Activated CD8-positive, alpha-beta memory T cell treated with anti-CD3 and anti-CD28 coated beads, Interleukin-2, amount 50 U/mL, for 24 hours (primary cell): ENCODE results near the gene WWTR1.

ENCODE experiments used
- DNase-seq: peaks from one replicate; pipeline ENCODE4 v3.0.0-alpha.2; 2020; ENCODE audit errors: extremely low read depth

Gene WWTR1

DNA sequence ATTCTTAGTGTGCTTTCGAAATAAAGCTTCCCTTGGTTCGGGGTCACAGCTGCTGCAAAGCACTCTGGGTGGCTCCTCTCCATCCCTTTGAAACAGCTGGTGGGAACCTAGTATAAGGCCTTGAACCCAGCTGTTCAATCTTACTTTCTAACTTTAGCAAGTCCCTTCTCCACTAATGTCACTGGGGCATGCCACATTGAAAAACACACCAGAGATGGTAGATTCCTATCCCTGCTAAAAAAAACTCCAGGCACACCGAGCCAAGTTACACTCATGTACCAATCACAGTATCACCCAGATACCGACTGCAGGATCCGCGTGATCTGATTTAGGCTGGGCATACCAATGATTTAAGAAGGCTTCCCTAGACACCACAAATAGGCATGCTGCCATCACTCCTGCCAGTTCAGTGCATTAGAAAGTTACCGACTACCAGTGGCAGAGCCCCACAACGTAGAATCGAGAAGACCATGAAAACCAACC is 65.0 kb downstream of the WWTR1 start:
- no peak for DNase-seq

DNA sequence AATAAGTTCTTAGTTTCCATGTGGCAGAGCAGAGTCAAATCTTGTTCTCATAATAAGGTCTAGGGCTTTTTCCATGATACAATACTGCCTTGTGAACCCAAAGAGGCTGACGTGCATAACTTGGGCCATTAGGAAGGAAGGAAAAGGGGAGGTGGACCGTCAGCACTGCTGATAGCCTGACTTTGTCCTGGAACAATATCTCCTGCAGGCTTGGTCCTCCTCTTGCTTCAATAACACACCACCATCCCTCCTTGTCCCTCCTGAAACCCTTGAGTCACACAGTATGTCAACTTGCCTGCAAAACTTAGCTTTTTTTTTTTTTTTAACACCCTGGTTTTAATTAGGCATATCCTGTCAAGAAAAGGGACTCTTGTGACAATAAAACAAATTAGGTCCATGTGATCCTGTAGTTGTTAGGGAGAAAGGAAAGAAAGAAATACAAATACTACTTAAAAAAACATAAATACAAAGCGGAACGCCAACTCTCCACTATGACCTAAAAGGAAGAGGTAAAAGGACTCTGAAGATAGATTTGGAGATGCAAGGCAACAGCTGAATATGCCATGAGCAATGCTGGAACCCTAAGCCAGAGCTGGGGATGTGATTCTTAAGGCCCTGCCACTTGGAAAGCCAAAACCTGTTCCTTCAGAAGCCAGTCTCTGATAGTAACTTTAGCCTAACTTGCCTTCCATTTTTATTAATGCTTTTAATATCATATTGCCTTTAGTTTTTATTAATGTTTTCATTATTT is 67.0 kb downstream of the WWTR1 start:
- DNase-seq, result no peak

DNA sequence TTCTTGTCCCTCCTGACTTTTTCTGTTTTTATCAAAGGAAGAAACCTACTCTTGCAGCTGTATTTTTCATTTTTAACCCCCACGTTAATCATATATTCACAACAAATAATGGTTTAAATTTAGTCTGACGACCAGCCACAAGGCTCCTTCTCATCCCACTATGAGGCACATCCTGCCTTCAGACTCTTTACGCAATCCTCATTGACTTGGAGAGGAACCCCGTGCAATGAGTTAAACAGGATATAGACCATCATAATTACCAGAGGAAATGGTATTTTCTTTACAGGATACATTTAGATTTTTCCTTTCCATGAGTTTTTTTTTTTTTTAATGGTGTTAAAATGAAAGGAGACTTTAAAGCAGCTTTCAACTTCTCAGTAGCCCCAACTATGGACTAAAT is 68.5 kb downstream of the WWTR1 start:
- DNase-seq, result no peak

DNA sequence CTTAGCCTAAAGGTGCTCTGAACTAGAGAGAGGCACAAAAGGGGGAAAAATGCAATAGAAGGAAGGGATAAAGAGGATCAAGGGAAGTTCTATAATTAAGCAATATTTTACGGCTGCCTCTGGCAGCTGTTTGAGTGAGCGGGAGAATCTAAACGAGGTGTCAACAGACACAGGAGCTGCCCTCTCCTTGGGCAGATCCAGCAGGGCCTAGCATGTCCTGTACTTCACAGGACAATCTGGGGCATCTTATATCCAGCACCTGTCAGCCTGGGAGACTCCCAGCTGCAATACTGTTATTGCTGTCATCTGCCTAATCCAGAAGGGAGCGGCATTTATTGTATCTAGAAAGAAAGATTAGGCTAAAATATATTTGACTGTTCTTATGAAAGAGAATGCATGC is 68.9 kb downstream of the WWTR1 start:
- DNase-seq, result no peak

DNA sequence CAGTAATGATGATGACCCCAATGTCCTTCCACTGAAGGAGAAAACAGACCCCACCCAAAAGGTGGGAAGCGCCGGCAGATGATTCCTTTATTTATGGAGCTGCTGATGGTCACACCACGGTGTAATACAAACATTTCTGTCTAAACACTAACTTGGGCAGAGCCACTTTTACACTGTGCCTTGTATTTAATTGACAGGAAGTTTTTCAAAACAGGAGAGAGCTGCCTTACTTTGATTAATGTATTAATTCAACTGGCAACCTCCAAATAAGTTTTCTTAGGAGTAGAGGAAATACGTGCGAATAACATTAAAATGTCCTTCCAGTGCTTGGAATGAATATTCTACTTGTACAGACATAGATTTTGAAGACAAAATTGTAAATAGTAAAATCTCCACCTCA is 70.4 kb downstream of the WWTR1 start:
- no peak for DNase-seq

DNA sequence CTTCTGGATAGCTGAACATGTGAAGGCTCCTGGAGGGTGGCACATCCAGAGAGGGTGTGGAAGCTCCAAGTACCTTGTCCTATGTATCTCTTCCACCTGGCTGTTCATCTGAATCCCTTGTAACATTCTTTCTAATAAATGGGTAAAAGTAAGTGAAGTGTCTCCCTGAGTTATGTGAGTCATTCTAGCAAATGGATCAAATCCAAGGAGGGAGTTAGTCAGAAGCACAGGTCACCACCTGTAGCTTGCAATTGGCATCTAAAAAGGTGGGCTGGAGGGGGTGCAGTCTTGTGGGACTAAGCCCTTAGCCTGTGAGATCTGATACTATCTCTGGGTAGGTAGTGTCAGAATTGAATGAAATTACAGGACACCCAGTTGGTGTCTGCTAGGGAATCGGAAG is 71.0 kb downstream of the WWTR1 start:
- DNase-seq, result no peak

DNA sequence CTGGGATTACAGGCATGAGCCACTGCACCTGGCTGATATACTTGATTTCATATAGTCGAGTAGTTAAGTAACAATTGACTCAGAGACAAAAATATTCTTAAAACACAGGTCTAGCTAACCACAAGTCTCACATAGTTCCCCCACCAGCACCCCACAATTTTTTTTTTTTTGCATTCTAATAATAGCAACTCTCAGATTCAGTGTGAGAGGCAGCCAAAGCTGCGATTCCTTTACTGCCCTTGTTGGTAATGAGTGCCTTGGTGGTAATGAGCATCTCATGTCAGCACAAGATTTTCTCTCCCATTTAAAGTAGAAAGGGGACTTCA is 72.5 kb downstream of the WWTR1 start:
- no peak for DNase-seq

DNA sequence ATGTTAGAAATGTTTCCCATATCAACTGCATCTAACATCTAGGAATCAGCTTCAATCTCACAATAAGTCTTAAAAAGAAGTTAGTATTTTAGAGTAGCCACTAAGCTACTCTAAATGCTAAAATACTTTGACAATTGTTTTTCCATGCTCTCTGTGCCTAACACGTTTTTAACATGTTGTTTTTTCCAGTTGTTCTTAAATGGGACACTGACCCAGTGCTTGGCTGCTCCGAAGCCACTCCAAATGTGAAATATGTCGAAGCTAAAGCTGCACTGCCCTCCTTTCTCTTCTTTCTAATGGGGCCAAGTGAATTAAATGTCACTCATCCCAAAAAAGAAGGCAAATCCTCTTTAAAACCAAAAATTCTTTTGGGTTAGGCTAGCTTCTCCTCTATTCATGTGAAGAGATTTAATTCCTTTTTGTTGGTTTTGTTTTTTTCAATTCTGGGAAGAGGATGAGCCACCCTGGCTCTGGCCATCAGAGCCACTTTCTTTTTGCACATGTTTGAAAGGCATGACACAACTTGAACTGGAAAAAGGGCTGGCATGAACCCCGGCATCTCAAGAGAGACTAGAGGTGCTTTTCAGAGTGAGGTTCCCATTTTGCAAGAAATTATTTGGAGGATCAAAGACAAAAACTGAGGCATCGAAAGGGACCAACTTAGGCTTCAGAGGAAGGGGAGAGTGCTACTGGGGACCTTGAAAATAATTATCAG is 73.7 kb downstream of the WWTR1 start:
- no peak for DNase-seq

DNA sequence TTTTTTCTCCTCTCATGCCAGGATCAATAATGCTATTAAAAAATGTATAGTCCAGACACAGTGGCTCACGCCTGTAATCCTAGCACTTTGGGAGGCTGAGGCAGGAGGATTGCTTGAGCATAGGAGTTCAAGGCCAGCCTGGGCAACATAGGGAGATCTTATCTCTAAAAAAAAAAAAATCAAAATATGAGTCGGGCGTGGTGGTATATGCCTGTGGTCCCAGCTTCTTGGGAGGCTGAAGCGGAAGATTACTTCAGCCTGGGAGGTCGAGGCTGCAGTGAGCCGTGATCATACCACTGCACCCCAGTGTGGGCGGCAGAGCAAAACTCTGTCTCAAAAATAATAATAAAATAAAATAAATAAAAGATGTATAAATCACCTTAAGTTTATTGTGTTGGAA is 75.4 kb downstream of the WWTR1 start:
- DNase-seq, result no peak

DNA sequence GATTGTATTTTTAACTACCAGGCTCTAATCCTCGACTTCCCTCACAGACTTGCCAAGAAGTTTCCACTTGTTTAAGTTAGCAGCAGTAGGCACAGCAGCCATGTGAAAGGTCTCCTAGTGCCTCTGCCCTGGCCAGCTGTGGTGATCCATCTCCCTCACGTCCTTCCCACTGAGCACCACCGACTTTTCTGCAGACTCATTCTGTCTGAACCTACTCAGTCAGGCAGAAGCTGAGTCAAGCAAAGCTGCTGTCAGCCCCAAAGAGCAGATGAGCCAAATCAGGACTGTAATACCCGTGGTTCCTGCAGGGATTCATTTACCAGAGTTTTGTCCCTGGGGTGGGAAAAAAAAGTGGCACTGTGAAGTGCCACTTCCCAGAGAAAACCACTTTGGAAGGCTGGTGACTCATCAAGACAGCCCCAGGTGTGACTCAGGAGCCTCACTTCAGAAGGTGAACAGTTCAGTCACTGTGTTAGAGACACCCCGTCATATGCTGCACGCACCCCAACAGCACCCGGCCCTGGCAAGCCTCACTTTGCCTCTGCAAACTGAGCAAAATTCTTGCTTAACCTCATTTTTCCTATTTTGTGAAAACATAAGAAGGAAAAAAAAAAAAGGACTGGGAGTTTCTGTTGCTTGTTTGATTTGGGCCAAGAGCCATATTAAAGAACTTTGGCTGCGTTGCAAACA is 76.0 kb downstream of the WWTR1 start:
- no peak for DNase-seq

DNA sequence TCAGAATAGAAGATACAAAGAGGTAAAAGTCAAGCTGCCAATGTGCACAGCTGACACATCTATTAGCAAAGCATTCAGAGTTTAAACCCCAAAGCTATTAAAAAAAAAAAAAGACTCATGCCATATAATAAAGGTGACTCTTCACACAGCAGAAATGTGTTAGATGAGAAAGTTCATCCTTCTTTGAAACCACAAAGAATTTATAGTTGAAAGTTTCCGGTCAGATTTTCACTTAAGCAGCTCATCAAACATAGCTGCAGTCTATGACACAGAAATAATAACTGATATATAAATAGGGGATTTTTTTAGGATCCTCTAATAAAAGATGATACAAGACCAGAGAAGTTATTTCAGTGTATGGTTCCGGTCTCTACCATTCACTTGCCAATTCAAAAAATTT is 76.6 kb downstream of the WWTR1 start:
- no peak for DNase-seq

DNA sequence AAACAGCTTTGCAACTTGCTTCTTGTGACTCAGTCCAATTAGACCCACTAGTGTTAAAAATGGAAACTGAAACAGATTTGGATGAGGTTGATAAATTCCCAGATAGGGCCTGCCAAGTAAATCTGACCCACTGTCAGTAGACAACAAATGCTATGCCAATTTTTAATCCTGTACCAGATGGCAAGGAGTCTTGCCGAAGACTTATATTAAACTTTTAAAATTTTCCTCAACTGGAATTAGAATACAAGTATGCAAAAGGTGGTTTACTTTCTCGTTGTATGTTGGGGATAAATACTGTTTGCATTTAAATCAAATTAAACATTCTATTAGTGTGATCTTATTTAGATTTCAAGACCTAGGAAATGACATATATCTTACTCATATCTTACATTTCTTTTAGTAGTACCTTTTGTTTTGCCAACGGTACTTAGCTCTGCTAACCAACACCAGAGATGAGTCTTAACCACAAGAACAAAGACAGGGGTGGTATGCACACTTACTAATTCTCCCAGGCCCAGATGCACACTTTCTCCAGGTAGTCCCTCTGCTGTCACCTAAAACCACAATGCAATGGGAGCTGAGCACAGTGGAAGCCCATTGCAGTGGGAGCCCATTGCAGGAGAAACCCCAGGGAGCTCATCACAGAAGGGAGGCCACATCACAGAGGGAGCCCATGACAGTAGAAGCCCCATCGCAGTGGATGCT is 77.8 kb downstream of the WWTR1 start:
- DNase-seq, result no peak

DNA sequence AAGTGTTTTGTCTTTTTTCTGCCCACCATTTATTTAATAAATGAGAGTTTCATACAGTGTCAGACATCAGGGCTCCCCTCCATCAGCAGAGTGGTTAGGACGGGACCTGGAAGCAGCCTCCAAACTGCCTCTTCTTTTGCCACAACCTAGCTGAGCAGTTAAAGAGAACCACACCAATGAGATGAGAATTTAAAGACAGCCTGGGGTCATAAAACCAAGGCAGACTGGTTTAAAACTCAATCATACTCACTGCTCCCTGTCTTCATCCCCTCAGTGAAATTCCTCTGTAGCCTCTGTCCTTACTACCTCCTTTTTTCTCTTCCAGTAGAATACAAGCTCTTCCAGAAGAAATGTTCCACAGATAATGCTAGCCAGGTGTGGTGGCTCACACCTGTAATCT is 78.7 kb downstream of the WWTR1 start:
- DNase-seq, result no peak

DNA sequence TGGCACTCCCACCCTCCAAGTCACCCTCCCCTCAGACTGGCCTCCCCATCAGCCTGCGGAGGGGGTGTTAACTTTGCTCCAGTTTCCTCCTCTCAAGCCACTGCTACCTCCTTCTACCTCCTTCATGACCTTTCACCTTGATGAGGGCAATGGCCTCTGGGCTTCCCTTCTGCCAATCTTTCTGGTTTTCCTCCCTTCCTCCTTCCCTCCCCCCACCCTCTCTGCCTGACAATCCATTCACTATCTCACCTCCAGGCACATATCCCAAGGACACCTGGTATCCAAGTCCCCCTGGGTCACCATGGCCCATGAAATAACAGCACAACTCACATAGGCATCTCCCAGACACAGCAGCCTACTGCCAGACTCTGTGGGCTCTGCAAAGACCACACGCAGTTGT is 80.0 kb downstream of the WWTR1 start:
- no peak for DNase-seq

DNA sequence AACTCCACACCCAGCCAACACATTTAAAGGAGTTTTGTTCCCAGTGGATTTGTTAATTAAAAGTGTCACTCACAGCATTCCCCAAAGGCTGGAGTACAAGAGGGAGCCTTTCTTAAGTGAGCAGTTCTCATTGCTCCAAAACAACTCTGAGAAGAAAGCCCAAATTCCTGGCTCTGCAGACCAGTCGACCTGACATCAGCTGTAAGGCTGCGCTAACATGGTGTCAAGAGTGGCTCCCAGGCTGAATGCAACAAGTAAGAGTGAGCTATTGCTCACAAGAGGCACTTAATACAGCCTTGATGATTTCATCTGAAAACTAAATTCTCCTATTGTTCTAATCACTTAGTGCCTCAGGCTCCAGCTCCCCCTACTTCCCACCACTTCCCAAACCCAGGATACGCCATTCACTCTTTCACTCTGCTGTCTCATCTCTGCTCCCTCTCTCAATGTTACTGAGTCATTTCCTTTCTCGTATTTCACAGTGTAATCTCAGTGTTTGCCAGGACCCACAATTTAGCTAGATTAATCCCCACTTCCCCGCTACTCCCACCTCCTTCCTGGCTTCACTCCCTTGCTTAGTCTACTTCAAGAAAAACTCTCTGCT is 81.8 kb downstream of the WWTR1 start:
- no peak for DNase-seq

DNA sequence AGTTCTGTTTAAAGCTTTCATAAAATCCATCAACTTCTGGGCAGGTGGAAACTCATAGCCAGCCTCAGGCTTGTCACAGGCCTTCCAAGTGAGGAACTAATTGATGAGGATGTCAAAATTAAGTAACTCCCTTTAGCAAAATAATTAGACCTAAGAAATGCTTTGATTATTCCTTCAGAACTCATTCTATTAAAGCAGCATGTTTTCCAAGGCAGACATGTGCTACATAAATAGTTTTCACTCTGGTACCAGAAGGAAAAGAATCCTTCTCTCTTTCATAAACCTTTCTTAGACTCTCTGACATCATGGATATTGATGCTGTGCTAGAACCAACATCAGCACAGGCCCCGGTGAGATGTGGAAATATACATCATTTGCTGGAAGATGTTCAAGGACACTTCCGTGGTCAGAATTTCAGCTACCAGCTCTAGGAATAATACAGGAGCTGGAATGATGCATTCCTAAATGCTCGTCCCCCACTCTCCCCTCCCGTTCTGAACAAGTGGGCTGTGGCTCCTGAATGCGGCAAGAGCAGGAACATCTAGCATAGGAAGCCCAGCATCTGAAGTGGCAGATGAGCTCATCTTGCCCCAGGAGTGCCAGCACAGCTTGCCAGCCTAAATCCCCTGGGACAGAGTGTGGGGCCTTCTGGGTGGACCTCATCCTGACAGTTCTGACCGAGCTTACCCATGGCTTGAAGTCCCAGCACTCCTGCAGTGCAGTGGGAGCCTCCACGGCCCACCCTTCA is 82.4 kb downstream of the WWTR1 start:
- DNase-seq, result no peak

DNA sequence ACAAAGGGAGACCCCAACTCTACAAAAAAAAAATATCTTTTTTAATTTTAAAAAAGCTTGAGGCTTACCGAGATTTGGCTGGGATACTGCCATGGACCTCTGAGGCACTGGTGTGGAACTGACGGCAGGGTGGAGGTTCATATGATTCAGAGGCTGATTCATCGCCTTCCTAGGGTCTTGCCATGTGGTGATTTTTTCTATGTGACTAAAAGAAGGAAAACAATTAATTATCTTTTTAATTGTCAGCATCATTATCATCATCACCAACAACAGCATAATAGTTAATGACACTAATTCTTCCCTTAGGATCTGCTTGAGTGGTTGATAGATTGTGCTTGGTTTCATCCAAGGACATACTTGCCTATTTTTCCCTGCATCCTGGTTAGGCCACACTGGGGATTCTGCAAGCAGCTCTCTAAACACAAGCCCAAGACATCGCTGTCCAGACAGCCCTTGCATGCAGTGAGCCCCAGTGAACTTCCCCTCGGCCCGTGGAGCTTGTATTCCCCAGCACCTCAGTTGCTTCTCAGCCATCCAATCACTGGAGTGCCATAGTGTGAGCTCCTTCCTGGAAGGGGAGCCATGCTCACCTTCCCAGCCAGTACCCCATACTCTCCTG is 84.9 kb downstream of the WWTR1 start:
- DNase-seq, result no peak

DNA sequence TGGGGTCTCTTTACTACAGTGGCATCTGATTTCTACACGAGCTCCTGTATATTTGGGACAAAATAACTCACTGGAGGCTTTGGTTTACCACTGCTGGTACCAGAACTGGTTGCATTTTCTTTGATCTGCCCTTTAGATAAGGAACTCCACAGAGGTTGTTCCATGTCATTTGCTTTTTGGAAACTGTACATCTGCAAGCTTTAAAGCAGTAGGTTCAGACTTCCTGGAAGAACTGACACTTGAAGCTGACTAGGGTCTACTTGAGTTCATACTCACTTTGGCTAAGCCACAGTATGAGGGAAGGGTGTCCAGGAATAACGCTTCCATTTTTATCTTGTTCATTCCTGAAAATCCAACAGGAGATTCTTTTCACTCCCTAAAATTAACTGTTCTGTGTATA is 86.4 kb downstream of the WWTR1 start:
- no peak for DNase-seq

DNA sequence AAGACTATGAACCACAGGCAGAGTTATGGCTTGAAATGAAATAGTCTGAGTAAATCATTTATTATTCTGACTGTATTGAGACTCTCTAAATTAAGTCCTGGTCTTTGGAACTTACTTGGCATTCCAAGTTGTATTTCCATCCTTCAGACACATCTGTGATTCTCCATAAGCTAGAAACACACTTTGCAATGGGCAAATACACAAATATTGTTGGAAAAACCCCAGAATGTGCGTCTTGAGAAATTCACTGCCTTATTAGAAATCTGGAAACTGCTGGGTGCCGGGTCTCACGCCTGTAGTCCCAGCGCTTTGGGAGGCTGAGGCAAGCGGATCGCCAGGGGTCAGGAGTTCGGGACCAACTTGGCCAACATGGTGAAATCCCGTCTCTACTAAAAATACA is 87.8 kb downstream of the WWTR1 start:
- no peak for DNase-seq

DNA sequence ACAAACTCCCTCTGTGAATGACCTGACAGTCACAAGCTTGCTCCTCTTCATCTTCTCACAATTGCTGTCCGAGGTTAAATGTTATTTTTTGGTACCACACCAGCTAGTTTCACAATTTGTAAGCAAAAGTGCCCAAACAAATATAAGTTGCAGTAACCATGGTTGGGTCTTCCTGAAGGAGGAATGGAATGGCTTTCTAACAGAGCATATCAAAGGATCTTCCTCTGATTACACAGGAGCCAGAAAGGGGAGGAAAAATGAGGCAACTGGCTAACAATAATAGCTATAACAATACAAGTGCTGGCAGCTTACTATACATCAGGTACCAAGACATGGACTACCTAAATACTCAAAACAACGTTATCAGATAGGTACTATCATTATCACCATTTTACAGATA is 90.4 kb downstream of the WWTR1 start:
- no peak for DNase-seq
